Measurements from ENCODE around the gene RPRML. TPM values are rescaled to one million over a fixed set of nuclear protein-coding genes. Genes with fewer than 3 reads are reported as not detected.

Gene RPRML
- total RNA-seq, 3 donors from 2014 or later: 0.26 to 0.44 TPM; not detected in 1

GRCh38 chr17:46977750-46978488 is 1.1 kb downstream of the RPRML start:
- H3K36me3 ChIP-seq (ENCODE audit: low read depth): no peaks in the 10 kb centered on the region
- H3K4me1 ChIP-seq (ENCODE audit: low read depth): peaks cover 14% of the 10 kb centered on the region
- no peaks in the 10 kb centered on the region for H3K9me3 ChIP-seq
- intact Hi-C loops (cut with DNase I, micrococcal nuclease): no loop called here
- ATAC-seq (no peak), DNase-seq (no peak)
- TF ChIP-seq CTCF (IDR thresholded peaks at IDR 0.05): no peak
- no peak overlapping the region for H3K4me3 ChIP-seq

GRCh38 chr17:46977348-46977747 is 1.7 kb downstream of the RPRML start:
- Histone ChIP-seq H3K4me1 (ENCODE audit: low read depth) (peaks cover 14% of the 10 kb centered on the region), H3K4me3 (no peak overlapping the region), H3K9me3 (no peaks in the 10 kb centered on the region), H3K36me3 (ENCODE audit: low read depth) (no peaks in the 10 kb centered on the region)
- ATAC-seq: peak; percentile 63
- DNase-seq: peak in 1 of 3 donors; percentile 27
- no peak for TF ChIP-seq CTCF (IDR thresholded peaks at IDR 0.05)
- intact Hi-C loops (cut with DNase I, micrococcal nuclease): no loop called here

- Histone ChIP-seq H3K9me3 (no peaks in the 10 kb centered on the region), H3K36me3 (ENCODE audit: low read depth) (no peaks in the 10 kb centered on the region), H3K4me3 (no peak overlapping the region), H3K4me1 (ENCODE audit: low read depth) (peaks cover 14% of the 10 kb centered on the region)
- DNase-seq (no peak), ATAC-seq (no peak)
- TF ChIP-seq CTCF (IDR thresholded peaks at IDR 0.05): no peak
- intact Hi-C loops (cut with DNase I, micrococcal nuclease): no loop called here
These were observed 2.3 kb downstream of the RPRML start for GRCh38 chr17:46976626-46977270.

- no peak for ATAC-seq
- Histone ChIP-seq H3K36me3 (ENCODE audit: low read depth) (no peaks in the 10 kb centered on the region), H3K4me1 (ENCODE audit: low read depth) (peaks cover 14% of the 10 kb centered on the region), H3K4me3 (no peak overlapping the region), H3K9me3 (no peaks in the 10 kb centered on the region)
- DNase-seq: no peak
- no peak for TF ChIP-seq CTCF (IDR thresholded peaks at IDR 0.05)
- intact Hi-C loops (cut with DNase I, micrococcal nuclease): no loop called here
These were observed 3.8 kb downstream of the RPRML start for GRCh38 chr17:46975287-46975686.

GRCh38 chr17:46974086-46974485 is 5.0 kb downstream of the RPRML start:
- no peak for TF ChIP-seq CTCF (IDR thresholded peaks at IDR 0.05)

More at GRCh38 chr17:46974086-46974485, 5.0 kb downstream of the RPRML start:
- Histone ChIP-seq H3K4me1 (ENCODE audit: low read depth) (peaks cover 10% of the 10 kb centered on the region), H3K36me3 (ENCODE audit: low read depth) (no peaks in the 10 kb centered on the region), H3K9me3 (no peaks in the 10 kb centered on the region), H3K4me3 (no peak overlapping the region)
- DNase-seq (no peak), ATAC-seq (no peak)
- intact Hi-C loops (cut with DNase I, micrococcal nuclease): no loop called here
